MM.1S (cell line): ENCODE results near the gene EXOC3L4.
A peak's percentile ranks its signal among the peaks of the same experiment; 100 is the strongest.

Source experiments
- DNase-seq: peaks from one replicate; pipeline ENCODE4 v3.0.0-alpha.2; 2015
- H2AFZ ChIP-seq: fragments of 300-600 bp; sonication (generic); 2 replicates; pipeline ENCODE4 v1.6.0; 2016; ENCODE audit warnings: antibody characterized with exemption, low read length
- H3F3A ChIP-seq: fragments of 300-600 bp; sonication (generic); 2 replicates; pipeline ENCODE4 v1.6.1; 2016; ENCODE audit warnings: mild to moderate bottlenecking, antibody characterized with exemption, low read length, moderate library complexity, mixed read lengths; ENCODE audit not compliant: insufficient read depth
- H3K27ac ChIP-seq: fragments of 300-600 bp; sonication (generic); 2 replicates; pipeline ENCODE4 v1.5.1; 2016; ENCODE audit warnings: mild to moderate bottlenecking, low read length
- H3K27me3 ChIP-seq: fragments of 300-600 bp; sonication (generic); replicated peaks from 2 replicates; pipeline ENCODE4 v1.6.0; 2016; ENCODE audit warnings: low read length; ENCODE audit not compliant: insufficient read depth
- H3K36me3 ChIP-seq: fragments of 300-600 bp; sonication (generic); replicated peaks from 2 replicates; pipeline ENCODE4 v1.6.1; 2016; ENCODE audit warnings: mild to moderate bottlenecking, low read length, mixed read lengths; ENCODE audit not compliant: insufficient read depth
- H3K4me1 ChIP-seq: fragments of 300-600 bp; sonication (generic); 2 replicates; pipeline ENCODE4 v1.6.1; 2016; ENCODE audit warnings: low read length, mixed read lengths
- H3K4me2 ChIP-seq: fragments of 300-600 bp; sonication (generic); 2 replicates; pipeline ENCODE4 v1.6.0; 2016; ENCODE audit warnings: low read depth, low read length
- H3K4me3 ChIP-seq: fragments of 300-600 bp; sonication (generic); 2 replicates; pipeline ENCODE4 v1.5.1; 2016; ENCODE audit warnings: low read length, mixed read lengths
- H3K79me2 ChIP-seq: fragments of 300-600 bp; sonication (generic); 2 replicates; pipeline ENCODE4 v1.6.1; 2016; ENCODE audit warnings: mixed run types, low read length, mixed read lengths
- H3K9ac ChIP-seq: fragments of 300-600 bp; sonication (generic); 2 replicates; pipeline ENCODE4 v1.6.1; 2016; ENCODE audit warnings: low read length, mixed read lengths
- H3K9me2 ChIP-seq: fragments of 300-600 bp; sonication (generic); replicated peaks from 2 replicates; pipeline ENCODE4 v1.6.1; 2016; ENCODE audit warnings: mild to moderate bottlenecking, low read length, mixed read lengths; ENCODE audit not compliant: insufficient read depth
- H3K9me3 ChIP-seq: fragments of 300-600 bp; sonication (generic); replicated peaks from 2 replicates; pipeline ENCODE4 v1.6.1; 2016; ENCODE audit warnings: mild to moderate bottlenecking, low read length, mixed read lengths; ENCODE audit not compliant: insufficient read depth
- H4K20me1 ChIP-seq: fragments of 300-600 bp; sonication (generic); 2 replicates; pipeline ENCODE4 v1.6.1; 2016; ENCODE audit warnings: mild to moderate bottlenecking, low read length, moderate library complexity, mixed read lengths; ENCODE audit not compliant: insufficient read depth
- CTCF ChIP-seq: fragments of 300-600 bp; sonication (generic); IDR thresholded peaks from 2 replicates; pipeline ENCODE4 v1.5.1; 2016; ENCODE audit warnings: antibody characterized with exemption, low read length, mixed read lengths
- EZH2 ChIP-seq: fragments of 300-600 bp; sonication (generic); optimal IDR thresholded peaks from 2 replicates; pipeline ENCODE3; 2017; ENCODE audit warnings: low read depth, mild to moderate bottlenecking, antibody characterized with exemption, low read length, mixed read lengths
- EZH2phosphoT487 ChIP-seq: fragments of 300-600 bp; sonication (generic); IDR thresholded peaks from 2 replicates; pipeline ENCODE4 v1.6.1; 2018; ENCODE audit warnings: antibody characterized with exemption, low read length

The EXOC3L4 gene

GRCh38 chr14:103104389-103104653 lies 9.8 kb downstream of the EXOC3L4 start:
- Histone ChIP-seq H2AFZ (no peak overlapping the region), H3K4me3 (no peak overlapping the region), H3K9me3 (no peaks in the 10 kb centered on the region), H3K4me1 (0 out of 2 replicates have a peak, but pooled peaks cover 5% of the 10 kb centered on the region), H3K9me2 (no peaks in the 10 kb centered on the region), H3K4me2 (no peak overlapping the region), H3K9ac (no peak overlapping the region), H3K27me3 (peaks cover 8% of the 10 kb centered on the region; the same call in 1 of the 2 replicates), H3K79me2 (no peaks in the 10 kb centered on the region), H4K20me1 (no peaks in the 10 kb centered on the region), H3K27ac (no peak overlapping the region), H3F3A (no peaks in the 10 kb centered on the region; the same call in 1 of the 2 replicates), H3K36me3 (no peaks in the 10 kb centered on the region)
- TF ChIP-seq EZH2 (no peak), EZH2phosphoT487 (no peak), CTCF (no peak)
- no peak for DNase-seq

GRCh38 chr14:103104654-103105452 lies 10.3 kb downstream of the EXOC3L4 start:
- peak; percentile 33 for DNase-seq
- TF ChIP-seq CTCF (peak; percentile 74), EZH2 (no peak), EZH2phosphoT487 (no peak)
- Histone ChIP-seq H3K4me3 (no peak overlapping the region), H3K9me2 (no peaks in the 10 kb centered on the region), H3K79me2 (no peaks in the 10 kb centered on the region), H3K36me3 (no peaks in the 10 kb centered on the region), H3K9ac (no peak overlapping the region), H3K27ac (no peak overlapping the region), H3K4me1 (0 out of 2 replicates have a peak, but pooled peaks cover 5% of the 10 kb centered on the region), H3K4me2 (peak overlapping the region; percentile 24; the same call in 1 of the 2 replicates), H4K20me1 (no peaks in the 10 kb centered on the region), H2AFZ (no peak overlapping the region), H3F3A (no peaks in the 10 kb centered on the region; the same call in 1 of the 2 replicates), H3K9me3 (no peaks in the 10 kb centered on the region), H3K27me3 (peaks cover 8% of the 10 kb centered on the region; the same call in 1 of the 2 replicates)

- no peaks in the 10 kb centered on the region; the same call in 1 of the 2 replicates for H3F3A ChIP-seq
Observed at GRCh38 chr14:103105580-103106150, 11.1 kb downstream of the EXOC3L4 start.

More at GRCh38 chr14:103105580-103106150, 11.1 kb downstream of the EXOC3L4 start:
- Histone ChIP-seq H3K9ac (no peak overlapping the region), H3K4me3 (no peak overlapping the region), H3K36me3 (no peaks in the 10 kb centered on the region), H3K27ac (no peak overlapping the region), H2AFZ (no peak overlapping the region), H3K4me1 (no peaks in the 10 kb centered on the region), H4K20me1 (no peaks in the 10 kb centered on the region), H3K79me2 (no peaks in the 10 kb centered on the region), H3K9me3 (no peaks in the 10 kb centered on the region), H3K9me2 (no peaks in the 10 kb centered on the region), H3K27me3 (peaks cover 8% of the 10 kb centered on the region; the same call in 1 of the 2 replicates), H3K4me2 (peak overlapping the region; percentile 24; the same call in 1 of the 2 replicates)
- no peak for TF ChIP-seq EZH2
- TF ChIP-seq CTCF = peak; percentile 31
- TF ChIP-seq EZH2phosphoT487 = no peak
- peak; percentile 44 for DNase-seq
